SK-N-SH (cell line): ENCODE results near the gene CAV3. TPM values are rescaled to one million over a fixed set of nuclear protein-coding genes. Genes with fewer than 3 reads are reported as not detected.

Experiments used
- CTCF ChIA-PET: fragments of 300-600, 350-600 bp; formaldehyde crosslinking; extraction: SDS; loops from one replicate; lab custom pipeline; 2021; lab: Yijun Ruan, JAX
- POLR2A ChIA-PET: fragments of 350-600 bp; sonication (Branson Sonifier 250); formaldehyde crosslinking; extraction: SDS; loops from one replicate; lab custom pipeline; 2020; ENCODE audit warnings: antibody characterized with exemption, inconsistent platforms; lab: Yijun Ruan, JAX
- DNase-seq: peaks from one replicate; pipeline ENCODE4 v3.0.0; 2012
- H2AFZ ChIP-seq: fragments of 200-600 bp; sonication (generic); 2 replicates; pipeline ENCODE4 v1.8.1; 2016; ENCODE audit warnings: antibody characterized with exemption, mild to moderate bottlenecking, low read depth
- H3F3A ChIP-seq: fragments of 200-600 bp; sonication (generic); replicated peaks from 2 replicates; pipeline ENCODE3; 2016; ENCODE audit warnings: antibody characterized with exemption, mild to moderate bottlenecking; ENCODE audit not compliant: insufficient read depth
- H3K27ac ChIP-seq, 2 experiments: fragments of 200-500 bp in 1 of 2; fragments of 200-600 bp in 1 of 2; sonication (Bioruptor generic) in 1 of 2; sonication (generic), shearing (Covaris generic) in 1 of 2; 2 replicates each; pipeline versions ENCODE4 v1.5.1 to v1.6.1; 2014 to 2016; ENCODE audit warnings: low read depth in 2 of 2, inconsistent platforms in 1 of 2, low read length in 1 of 2, mild to moderate bottlenecking in 1 of 2, mixed read lengths in 1 of 2
- H3K27me3 ChIP-seq: fragments of 200-600 bp; sonication (generic), shearing (Covaris generic); 2 replicates; pipeline ENCODE4 v1.6.1; 2016; ENCODE audit warnings: mixed run types; ENCODE audit not compliant: insufficient read depth
- H3K36me3 ChIP-seq, 2 experiments: fragments of 200-500 bp in 1 of 2; fragments of 200-600 bp in 1 of 2; sonication (Bioruptor generic) in 1 of 2; sonication (generic) in 1 of 2; replicated peaks in 1 of 2; 2 replicates each; pipeline versions ENCODE3 to v1.5.1; 2014 to 2016; ENCODE audit warnings: low read length in 1 of 2, mild to moderate bottlenecking in 1 of 2; ENCODE audit not compliant: insufficient read depth in 2 of 2, control insufficient read depth in 1 of 2
- H3K4me1 ChIP-seq, 2 experiments: fragments of 200-500 bp in 1 of 2; fragments of 200-600 bp in 1 of 2; sonication (Bioruptor generic) in 1 of 2; sonication (generic), shearing (Covaris generic) in 1 of 2; 2 replicates each; pipeline versions ENCODE4 v1.5.1 to v1.6.1; 2014 to 2016; ENCODE audit warnings: low read depth in 1 of 2, low read length in 1 of 2, mixed run types in 1 of 2; ENCODE audit not compliant: insufficient read depth in 2 of 2, control insufficient read depth in 1 of 2
- H3K4me2 ChIP-seq: fragments of 200-600 bp; sonication (generic), shearing (Covaris generic); 2 replicates; pipeline ENCODE4 v1.6.1; 2017; ENCODE audit warnings: mixed run types
- H3K4me3 ChIP-seq, 2 experiments: fragments of 200-500 bp in 1 of 2; fragments of 200-600 bp in 1 of 2; sonication (Bioruptor generic) in 1 of 2; sonication (generic), shearing (Covaris generic) in 1 of 2; 2 replicates each; pipeline versions ENCODE4 v1.5.1 to v1.8.1; 2014 to 2016; ENCODE audit warnings: low read depth in 2 of 2, inconsistent platforms in 1 of 2, low read length in 1 of 2, mild to moderate bottlenecking in 1 of 2, mixed read lengths in 1 of 2, moderate library complexity in 1 of 2
- H3K79me2 ChIP-seq: fragments of 200-600 bp; sonication (generic); 2 replicates; pipeline ENCODE4 v1.8.1; 2017; ENCODE audit warnings: mild to moderate bottlenecking; ENCODE audit not compliant: insufficient read depth
- H3K9ac ChIP-seq: fragments of 200-600 bp; sonication (generic); 2 replicates; pipeline ENCODE4 v1.6.1; 2017; ENCODE audit warnings: mixed run types
- H3K9me2 ChIP-seq: fragments of 200-600 bp; sonication (generic); 2 replicates; pipeline ENCODE4 v1.6.1; 2017; ENCODE audit warnings: mixed run types
- H3K9me3 ChIP-seq: fragments of 200-600 bp; sonication (generic); 2 replicates; pipeline ENCODE4 v1.6.1; 2017; ENCODE audit warnings: mixed run types, mild to moderate bottlenecking, moderate library complexity
- H4K20me1 ChIP-seq: fragments of 200-600 bp; sonication (generic); 2 replicates; pipeline ENCODE4 v1.6.1; 2017; ENCODE audit warnings: mild to moderate bottlenecking, mixed run types; ENCODE audit not compliant: insufficient read depth
- CHD2 ChIP-seq: fragments of 150-350 bp; IDR thresholded peaks from 2 replicates; pipeline ENCODE4 v1.6.1; 2018; ENCODE audit warnings: low read length; ENCODE audit not compliant: partially characterized antibody
- EP300 ChIP-seq, 2 experiments: IDR thresholded peaks; 2 replicates each; pipeline versions ENCODE4 v1.4.0 to v1.6.1; 2012; ENCODE audit warnings: borderline replicate concordance in 1 of 2, low read depth in 1 of 2, low read length in 1 of 2
- EZH2phosphoT487 ChIP-seq: fragments of 200-600 bp; sonication (generic); IDR thresholded peaks from 2 replicates; pipeline ENCODE4 v1.6.1; 2017; ENCODE audit warnings: low read depth, mixed run types, mild to moderate bottlenecking, antibody characterized with exemption, moderate library complexity, borderline replicate concordance
- FOSL2 ChIP-seq: IDR thresholded peaks from 2 replicates; pipeline ENCODE4 v1.4.0; 2012; ENCODE audit warnings: low read depth, mild to moderate bottlenecking, moderate library complexity, borderline replicate concordance
- FOXM1 ChIP-seq: IDR thresholded peaks from 2 replicates; pipeline ENCODE4 v1.4.0; 2012; ENCODE audit warnings: low read depth, mild to moderate bottlenecking
- GATA2 ChIP-seq: sonication (generic); formaldehyde crosslinking; IDR thresholded peaks from 2 replicates; pipeline ENCODE4 v1.5.0; 2020; ENCODE audit warnings: mild to moderate bottlenecking, missing genetic modification reagents
- JUND ChIP-seq: IDR thresholded peaks from 2 replicates; pipeline ENCODE4 v1.4.0; 2012
- SIN3A ChIP-seq: IDR thresholded peaks from 2 replicates; pipeline ENCODE4 v1.6.1; 2012; ENCODE audit warnings: low read depth, mild to moderate bottlenecking, low read length, moderate library complexity, borderline replicate concordance
- SMC3 ChIP-seq: IDR thresholded peaks from 2 replicates; pipeline ENCODE4 v1.6.1; 2012; ENCODE audit warnings: low read depth, low read length, improper control_type of control experiment
- TCF12 ChIP-seq: IDR thresholded peaks from 2 replicates; pipeline ENCODE4 v1.4.0; 2012
- TEAD4 ChIP-seq: IDR thresholded peaks from 2 replicates; pipeline ENCODE4 v1.4.0; 2012; ENCODE audit warnings: mild to moderate bottlenecking, borderline replicate concordance; ENCODE audit not compliant: insufficient read depth
- WGBS: methylation state at CpG from one replicate; pipeline ENCODE4 v1.1.6; 2017; ENCODE audit warnings: low lambda C conversion rate; 5-methylcytosine and 5-hydroxymethylcytosine counted together
- polyA plus RNA-seq, 3 experiments: library from polyadenylated mRNA; depleted of rRNA; stranded (reverse); fragments of >200 nt; gene quantifications; 2 replicates each; pipeline ENCODE4 v1.2.3, GENCODE V29; 2012
- TF ChIP-seq, protein P1 (sequence below): IDR thresholded peaks from 2 replicates; pipeline ENCODE4; 2012
- TF ChIP-seq, protein P2 (sequence below): fragments of 150-350 bp; IDR thresholded peaks from 2 replicates; pipeline ENCODE4 v1.6.1; 2017; ENCODE audit warnings: antibody characterized with exemption, low read length, low read depth, borderline replicate concordance
- TF ChIP-seq, protein P3 (sequence below): fragments of 150-350 bp; IDR thresholded peaks from 2 replicates; pipeline ENCODE4 v1.6.1; 2016; ENCODE audit warnings: mild to moderate bottlenecking, low read depth, low read length
- TF ChIP-seq, protein P4 (sequence below): IDR thresholded peaks from 2 replicates; pipeline ENCODE4 v1.4.0; 2012; ENCODE audit warnings: low read depth, borderline replicate concordance
- TF ChIP-seq, protein P5 (sequence below): fragments of 200-600 bp; sonication (generic); IDR thresholded peaks from 2 replicates; pipeline ENCODE4 v1.6.1; 2017; ENCODE audit warnings: antibody characterized with exemption, mild to moderate bottlenecking, moderate library complexity

The CAV3 gene
- polyA plus RNA-seq, 1 of the 3 experiments (the other 2 are of a cell fraction): not detected

DNA sequence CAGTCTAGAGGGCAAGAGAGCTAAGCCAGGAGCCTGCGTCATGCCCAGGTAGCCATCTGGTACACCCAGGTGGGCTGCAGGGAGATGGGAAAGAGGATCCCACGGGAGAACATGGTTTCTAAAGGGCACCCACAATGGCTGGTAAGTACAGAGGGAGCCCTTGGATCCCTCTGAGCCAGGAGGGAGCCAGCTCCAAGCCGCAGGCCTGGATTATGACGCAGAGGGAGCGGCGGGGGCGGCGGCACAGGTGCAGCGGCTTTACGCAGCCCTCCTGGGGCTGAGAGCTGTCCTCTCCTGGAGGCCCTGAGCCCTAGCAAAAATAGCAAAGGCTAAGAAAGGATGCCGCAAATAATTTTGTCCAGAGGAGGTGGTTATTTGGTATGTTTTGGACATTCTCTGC is 2.8 kb downstream of the CAV3 start:
- no peaks in the 10 kb centered on the region for H3K27me3 ChIP-seq
- peaks cover 14% of the 10 kb centered on the region for H3F3A ChIP-seq
- no peak for DNase-seq
- H3K4me1 ChIP-seq: peaks cover 4 to 17% of the 10 kb centered on the region in 2 experiments; a peak in 3 of 4 replicates
- no peak overlapping the region for H3K4me2 ChIP-seq
- no peaks in the 10 kb centered on the region for H3K9me3 ChIP-seq
- H3K27ac ChIP-seq: no peak overlapping the region
- ChIA-PET POLR2A (no interaction called here), CTCF (no interaction called here)
- no peak overlapping the region for H2AFZ ChIP-seq
- 88% methylated on average over 11 of the region's 11 CpGs for WGBS
- no peaks in the 10 kb centered on the region for H3K36me3 ChIP-seq
- H3K79me2 ChIP-seq: no peaks in the 10 kb centered on the region
- TF ChIP-seq GATA2 (CRISPR knock-in tag) (no peak), FOXM1 (no peak)
- H3K9ac ChIP-seq: no peak overlapping the region
- no peak overlapping the region for H3K4me3 ChIP-seq
- no peaks in the 10 kb centered on the region for H3K9me2 ChIP-seq
- no peaks in the 10 kb centered on the region for H4K20me1 ChIP-seq

DNA sequence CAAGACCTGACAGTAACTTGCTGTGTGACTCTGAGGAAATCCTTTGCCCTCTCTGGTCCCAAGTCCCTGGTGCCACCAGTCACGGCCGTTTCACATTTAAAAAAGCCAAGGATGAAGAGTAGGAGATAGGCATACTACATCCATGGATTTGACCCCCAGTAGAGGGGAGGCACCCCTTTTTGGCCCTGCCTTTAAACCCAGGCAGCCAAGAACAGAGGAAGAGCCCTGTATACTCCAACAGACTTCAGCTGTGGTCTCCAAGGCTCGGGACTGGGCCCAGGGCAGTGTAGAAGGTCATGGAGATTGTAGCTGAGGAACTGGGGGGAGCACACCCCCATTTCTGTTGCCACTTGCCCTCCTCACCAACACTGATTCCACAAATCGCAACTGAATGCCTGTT is 3.7 kb downstream of the CAV3 start:
- no peak overlapping the region for H3K4me3 ChIP-seq
- no peaks in the 10 kb centered on the region for H3K36me3 ChIP-seq
- TF ChIP-seq SIN3A (no peak), FOSL2 (no peak), SMC3 (no peak)
- TF ChIP-seq, protein P1, sequence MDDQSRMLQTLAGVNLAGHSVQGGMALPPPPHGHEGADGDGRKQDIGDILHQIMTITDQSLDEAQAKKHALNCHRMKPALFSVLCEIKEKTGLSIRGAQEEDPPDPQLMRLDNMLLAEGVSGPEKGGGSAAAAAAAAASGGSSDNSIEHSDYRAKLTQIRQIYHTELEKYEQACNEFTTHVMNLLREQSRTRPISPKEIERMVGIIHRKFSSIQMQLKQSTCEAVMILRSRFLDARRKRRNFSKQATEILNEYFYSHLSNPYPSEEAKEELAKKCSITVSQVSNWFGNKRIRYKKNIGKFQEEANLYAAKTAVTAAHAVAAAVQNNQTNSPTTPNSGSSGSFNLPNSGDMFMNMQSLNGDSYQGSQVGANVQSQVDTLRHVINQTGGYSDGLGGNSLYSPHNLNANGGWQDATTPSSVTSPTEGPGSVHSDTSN: no peak
- TF ChIP-seq, protein P2, sequence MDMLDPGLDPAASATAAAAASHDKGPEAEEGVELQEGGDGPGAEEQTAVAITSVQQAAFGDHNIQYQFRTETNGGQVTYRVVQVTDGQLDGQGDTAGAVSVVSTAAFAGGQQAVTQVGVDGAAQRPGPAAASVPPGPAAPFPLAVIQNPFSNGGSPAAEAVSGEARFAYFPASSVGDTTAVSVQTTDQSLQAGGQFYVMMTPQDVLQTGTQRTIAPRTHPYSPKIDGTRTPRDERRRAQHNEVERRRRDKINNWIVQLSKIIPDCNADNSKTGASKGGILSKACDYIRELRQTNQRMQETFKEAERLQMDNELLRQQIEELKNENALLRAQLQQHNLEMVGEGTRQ: no peak
- TF ChIP-seq, protein P3, sequence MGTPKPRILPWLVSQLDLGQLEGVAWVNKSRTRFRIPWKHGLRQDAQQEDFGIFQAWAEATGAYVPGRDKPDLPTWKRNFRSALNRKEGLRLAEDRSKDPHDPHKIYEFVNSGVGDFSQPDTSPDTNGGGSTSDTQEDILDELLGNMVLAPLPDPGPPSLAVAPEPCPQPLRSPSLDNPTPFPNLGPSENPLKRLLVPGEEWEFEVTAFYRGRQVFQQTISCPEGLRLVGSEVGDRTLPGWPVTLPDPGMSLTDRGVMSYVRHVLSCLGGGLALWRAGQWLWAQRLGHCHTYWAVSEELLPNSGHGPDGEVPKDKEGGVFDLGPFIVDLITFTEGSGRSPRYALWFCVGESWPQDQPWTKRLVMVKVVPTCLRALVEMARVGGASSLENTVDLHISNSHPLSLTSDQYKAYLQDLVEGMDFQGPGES: no peak
- TF ChIP-seq, all 33 proteins: peak for 0
- peaks cover 10 to 25% of the 10 kb centered on the region in 2 experiments for H3K4me1 ChIP-seq
- no peak overlapping the region for H3K9ac ChIP-seq
- DNase-seq: no peak
- no peak overlapping the region for H2AFZ ChIP-seq
- 90% methylated on average over 2 of the region's 4 CpGs for WGBS
- H3K79me2 ChIP-seq: no peaks in the 10 kb centered on the region
- H4K20me1 ChIP-seq: no peaks in the 10 kb centered on the region
- no peak overlapping the region for H3K27ac ChIP-seq
- no peaks in the 10 kb centered on the region for H3K27me3 ChIP-seq
- ChIA-PET CTCF (no interaction called here), POLR2A (no interaction called here)
- H3K4me2 ChIP-seq: no peak overlapping the region
- no peaks in the 10 kb centered on the region for H3K9me3 ChIP-seq
- no peaks in the 10 kb centered on the region for H3K9me2 ChIP-seq
- H3F3A ChIP-seq: peaks cover 14% of the 10 kb centered on the region

DNA sequence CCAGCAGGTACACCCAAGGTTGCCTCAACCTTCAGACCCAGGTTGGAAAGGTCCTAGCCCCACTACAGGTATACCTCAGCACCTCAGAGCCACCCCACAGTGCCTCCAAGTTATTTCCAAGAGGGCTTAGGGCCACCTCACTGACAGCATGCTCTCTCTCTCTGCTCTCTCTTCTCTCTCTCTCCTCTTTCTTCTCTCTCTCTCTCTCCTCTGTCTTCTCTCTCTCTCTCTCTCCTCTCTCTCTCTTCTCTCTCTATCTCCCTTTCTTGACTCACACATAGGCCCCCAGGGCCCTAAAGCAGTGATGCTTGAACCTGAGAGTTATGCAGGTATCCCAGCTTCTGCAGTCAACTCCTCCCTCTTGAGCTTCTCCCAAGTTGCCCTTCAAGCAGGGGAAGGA is 4.2 kb downstream of the CAV3 start:
- Histone ChIP-seq H3K27me3 (no peaks in the 10 kb centered on the region), H3K4me2 (no peak overlapping the region), H3K79me2 (no peaks in the 10 kb centered on the region), H3K9ac (no peak overlapping the region), H3K9me3 (no peaks in the 10 kb centered on the region), H2AFZ (no peak overlapping the region), H3K9me2 (no peaks in the 10 kb centered on the region), H3F3A (peaks cover 14% of the 10 kb centered on the region), H4K20me1 (no peaks in the 10 kb centered on the region), H3K27ac (no peak overlapping the region), H3K36me3 (no peaks in the 10 kb centered on the region), H3K4me1 (peaks cover 10 to 25% of the 10 kb centered on the region in 2 experiments), H3K4me3 (no peak overlapping the region)
- no peak for DNase-seq
- CTCF ChIA-PET: interaction anchor here (3.8 kb wide), 1 partner anchor 32 kb away, joined by 23 read pairs; the partner anchor contains the start of gene OXTR
- POLR2A ChIA-PET: no interaction called here
- TF ChIP-seq EZH2phosphoT487 (no peak), CHD2 (no peak), JUND (no peak), TCF12 (no peak), EP300 (IDR thresholded peaks at IDR 0.05; ENCODE audit: borderline replicate concordance in 1 of 2, low read depth in 1 of 2, low read length in 1 of 2) (no peak), GATA2 (CRISPR knock-in tag) (no peak), TEAD4 (no peak)
- TF ChIP-seq, protein P4, sequence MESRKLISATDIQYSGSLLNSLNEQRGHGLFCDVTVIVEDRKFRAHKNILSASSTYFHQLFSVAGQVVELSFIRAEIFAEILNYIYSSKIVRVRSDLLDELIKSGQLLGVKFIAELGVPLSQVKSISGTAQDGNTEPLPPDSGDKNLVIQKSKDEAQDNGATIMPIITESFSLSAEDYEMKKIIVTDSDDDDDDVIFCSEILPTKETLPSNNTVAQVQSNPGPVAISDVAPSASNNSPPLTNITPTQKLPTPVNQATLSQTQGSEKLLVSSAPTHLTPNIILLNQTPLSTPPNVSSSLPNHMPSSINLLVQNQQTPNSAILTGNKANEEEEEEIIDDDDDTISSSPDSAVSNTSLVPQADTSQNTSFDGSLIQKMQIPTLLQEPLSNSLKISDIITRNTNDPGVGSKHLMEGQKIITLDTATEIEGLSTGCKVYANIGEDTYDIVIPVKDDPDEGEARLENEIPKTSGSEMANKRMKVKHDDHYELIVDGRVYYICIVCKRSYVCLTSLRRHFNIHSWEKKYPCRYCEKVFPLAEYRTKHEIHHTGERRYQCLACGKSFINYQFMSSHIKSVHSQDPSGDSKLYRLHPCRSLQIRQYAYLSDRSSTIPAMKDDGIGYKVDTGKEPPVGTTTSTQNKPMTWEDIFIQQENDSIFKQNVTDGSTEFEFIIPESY: no peak
- TF ChIP-seq, protein P5, sequence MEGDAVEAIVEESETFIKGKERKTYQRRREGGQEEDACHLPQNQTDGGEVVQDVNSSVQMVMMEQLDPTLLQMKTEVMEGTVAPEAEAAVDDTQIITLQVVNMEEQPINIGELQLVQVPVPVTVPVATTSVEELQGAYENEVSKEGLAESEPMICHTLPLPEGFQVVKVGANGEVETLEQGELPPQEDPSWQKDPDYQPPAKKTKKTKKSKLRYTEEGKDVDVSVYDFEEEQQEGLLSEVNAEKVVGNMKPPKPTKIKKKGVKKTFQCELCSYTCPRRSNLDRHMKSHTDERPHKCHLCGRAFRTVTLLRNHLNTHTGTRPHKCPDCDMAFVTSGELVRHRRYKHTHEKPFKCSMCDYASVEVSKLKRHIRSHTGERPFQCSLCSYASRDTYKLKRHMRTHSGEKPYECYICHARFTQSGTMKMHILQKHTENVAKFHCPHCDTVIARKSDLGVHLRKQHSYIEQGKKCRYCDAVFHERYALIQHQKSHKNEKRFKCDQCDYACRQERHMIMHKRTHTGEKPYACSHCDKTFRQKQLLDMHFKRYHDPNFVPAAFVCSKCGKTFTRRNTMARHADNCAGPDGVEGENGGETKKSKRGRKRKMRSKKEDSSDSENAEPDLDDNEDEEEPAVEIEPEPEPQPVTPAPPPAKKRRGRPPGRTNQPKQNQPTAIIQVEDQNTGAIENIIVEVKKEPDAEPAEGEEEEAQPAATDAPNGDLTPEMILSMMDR: no peak
